ENCODE measurements around the gene SALL2. TPM values are rescaled to one million over a fixed set of nuclear protein-coding genes. Genes with fewer than 3 reads are reported as not detected.
A peak's percentile ranks its signal among the peaks of the same experiment; 100 is the strongest.
"Not testable (repeated sequence)": the region's sequence is repeated elsewhere in the genome, so short reads cannot be mapped to it uniquely, and the experiment has no call there.

Gene SALL2
- 1.7 TPM for total RNA-seq (ENCODE audit: insufficient read depth, low replicate concordance)

DNA sequence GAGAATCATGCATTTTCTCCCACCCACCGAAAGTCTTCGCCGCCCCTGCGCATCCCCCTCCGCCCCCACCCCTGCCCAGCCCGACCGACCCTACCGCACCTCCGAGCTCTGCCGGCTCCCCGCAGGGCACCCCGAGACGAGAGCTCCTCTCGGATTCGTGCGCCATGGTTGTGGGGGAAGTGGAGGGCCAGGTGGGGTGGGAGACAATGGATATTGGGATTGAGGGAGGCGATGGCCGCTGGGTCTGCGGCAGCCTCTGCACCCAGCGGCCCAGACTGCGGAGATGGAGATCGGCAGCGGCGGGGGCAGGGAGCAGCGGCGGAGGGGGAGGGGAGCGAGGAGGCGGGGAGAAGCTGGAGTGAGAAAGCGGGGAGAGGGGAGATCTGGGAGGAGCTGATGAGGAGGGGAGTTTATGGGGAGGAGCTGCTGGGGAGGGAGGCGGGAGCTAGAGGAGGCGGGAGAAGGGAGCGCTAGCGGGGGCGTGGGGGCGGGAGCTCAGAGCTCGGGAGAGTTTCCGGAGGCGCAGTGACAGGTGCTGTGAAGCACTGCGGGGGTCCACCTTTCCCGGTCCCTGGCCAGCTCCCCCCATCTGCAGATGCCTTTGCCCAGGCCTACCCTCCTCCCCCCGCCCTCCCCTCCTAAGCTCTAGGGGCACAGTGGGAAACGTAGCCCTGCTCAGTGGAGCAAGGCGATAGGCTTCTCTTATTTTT is at the start of gene SALL2:
TSS of gene SALL2 (minus strand) at position 385 of the 710 bp plus-strand sequence. CDS start at position 166, 219 bp downstream.
- peak; percentile 89 for DNase-seq (ENCODE audit: low spot score)

DNA sequence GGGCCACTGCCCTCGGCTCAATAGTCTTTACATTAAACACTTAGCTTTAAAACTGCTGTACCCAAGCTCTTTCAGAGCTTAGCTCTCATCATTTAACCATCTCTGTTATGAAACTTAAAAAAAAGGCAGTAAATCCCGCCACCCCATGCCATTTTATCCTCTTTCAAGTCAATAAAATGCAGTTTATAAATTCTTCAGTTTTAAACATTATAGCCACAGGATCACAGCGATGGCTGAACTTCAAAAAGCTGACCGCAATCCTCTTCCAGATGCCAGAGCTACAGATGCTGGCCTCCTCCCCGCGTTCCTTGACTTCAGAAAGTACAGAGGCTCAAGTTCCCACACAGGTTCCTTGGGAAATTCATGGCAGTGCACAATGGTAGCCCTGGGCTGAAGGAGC is 49.5 kb upstream of the SALL2 start:
- peak; percentile 77 for DNase-seq (ENCODE audit: low spot score)

DNA sequence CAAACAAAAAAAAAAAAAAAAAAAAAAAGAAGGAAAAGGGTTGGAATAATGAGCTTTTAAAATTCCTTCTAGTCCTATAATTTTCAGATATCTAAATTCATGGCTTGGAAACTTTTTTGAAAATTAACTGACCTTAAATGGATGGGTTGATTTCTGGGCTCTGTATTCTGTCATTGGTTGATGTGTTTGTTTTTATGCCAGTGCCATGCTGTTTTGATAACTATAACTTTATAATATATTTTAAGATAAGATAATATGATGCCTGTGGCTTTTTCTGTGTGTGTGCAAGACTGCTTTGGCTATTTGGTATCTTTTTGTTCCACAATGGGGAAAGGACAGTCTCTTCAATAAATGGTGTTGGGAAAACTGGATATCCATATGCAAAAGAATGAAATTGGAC is 46.5 kb upstream of the SALL2 start:
- DNase-seq (ENCODE audit: low spot score), result no peak

DNA sequence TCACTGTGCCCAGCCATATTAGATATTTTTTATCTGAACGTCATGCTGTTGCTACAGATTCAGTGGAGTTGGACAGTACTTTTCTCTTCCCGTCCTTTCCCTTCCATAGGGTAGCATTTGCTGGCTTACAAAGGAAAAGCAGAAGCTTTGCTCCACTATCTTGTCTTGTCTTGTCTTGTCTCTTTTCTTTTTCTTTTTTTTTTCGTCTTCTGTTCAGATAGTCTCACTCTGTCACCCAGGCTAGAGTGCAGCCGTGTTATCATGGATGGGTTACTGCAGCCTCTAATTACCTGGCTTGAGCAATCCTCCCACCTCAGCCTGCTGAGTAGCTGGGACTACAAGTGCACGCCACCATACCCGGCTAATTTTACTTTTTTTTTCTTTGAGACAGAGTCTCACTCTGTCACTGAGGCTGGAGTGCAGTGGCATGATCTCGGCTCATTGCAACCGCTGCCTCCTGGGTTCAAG is 32.6 kb upstream of the SALL2 start:
- DNase-seq (ENCODE audit: low spot score), result no peak

DNA sequence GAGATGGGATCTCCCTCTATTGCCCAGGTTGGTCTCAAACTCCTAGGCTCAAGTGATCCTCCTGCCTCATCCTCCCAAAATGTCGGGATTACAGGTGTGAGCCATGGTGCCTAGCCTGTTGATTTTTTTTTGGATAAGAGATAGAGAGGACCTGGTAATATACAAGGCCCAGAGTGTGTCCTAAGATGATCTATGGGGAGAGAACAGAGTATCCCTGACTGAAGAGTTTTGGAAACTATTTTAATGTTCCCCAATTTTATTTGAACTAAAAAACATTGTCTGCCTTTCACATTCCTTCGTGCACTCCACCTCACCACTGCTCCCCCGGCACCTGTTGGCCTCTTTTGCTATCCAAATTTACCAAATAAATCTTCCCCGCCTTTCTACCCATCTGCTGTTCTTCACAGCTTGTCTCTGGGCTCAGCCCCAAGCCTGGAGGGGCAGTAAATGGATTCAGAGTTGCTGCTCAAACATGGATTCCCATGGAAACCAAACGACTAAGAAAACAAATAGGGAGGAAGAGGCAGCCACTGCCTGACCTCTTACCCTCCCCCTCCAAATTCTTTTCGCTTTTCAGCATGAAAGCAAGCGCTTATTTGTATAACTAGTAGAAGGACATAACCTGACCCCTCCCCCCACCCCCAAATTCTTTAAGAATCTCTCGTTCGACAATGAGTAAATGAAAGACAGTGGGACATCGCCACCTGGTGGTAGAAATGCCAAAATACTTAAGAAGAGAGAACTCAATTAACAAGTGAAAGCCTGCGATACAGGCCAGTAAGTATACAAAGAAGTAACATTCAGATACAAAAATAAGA is 31.1 kb upstream of the SALL2 start:
- peak; percentile 95 for DNase-seq (ENCODE audit: low spot score)

DNA sequence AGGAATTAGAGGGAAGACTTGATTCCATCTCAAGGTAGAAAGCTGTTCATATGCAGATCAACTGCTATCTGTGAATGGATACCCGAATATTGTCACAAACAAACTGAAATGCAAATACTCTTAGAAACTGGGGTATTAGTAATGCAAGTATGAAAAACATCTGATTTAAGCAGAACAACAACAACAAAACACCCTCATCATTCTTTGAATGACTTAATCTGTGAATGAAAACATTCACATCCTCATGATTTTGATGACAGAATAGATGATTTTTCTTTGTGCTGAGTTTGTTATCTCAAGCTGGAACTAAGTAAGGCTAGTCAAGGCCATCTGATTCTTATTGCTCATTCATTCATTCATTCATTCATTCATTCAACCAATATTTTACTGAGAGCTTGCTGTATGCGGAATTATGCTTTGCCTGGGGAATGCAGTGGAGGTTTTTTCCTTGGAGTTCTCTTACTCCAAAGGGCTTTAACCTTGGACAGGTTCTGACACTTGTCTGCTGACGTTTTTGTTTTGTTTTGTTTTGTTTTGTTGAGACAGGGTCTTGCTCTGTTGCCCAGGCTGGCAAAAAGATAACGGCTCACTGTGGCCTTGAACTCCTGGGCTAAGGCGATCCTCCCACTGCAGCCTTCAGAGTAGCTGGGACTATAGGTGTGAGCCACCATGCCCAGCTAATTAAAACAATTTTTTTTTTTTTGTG is 30.4 kb upstream of the SALL2 start:
- no peak for DNase-seq (ENCODE audit: low spot score)

DNA sequence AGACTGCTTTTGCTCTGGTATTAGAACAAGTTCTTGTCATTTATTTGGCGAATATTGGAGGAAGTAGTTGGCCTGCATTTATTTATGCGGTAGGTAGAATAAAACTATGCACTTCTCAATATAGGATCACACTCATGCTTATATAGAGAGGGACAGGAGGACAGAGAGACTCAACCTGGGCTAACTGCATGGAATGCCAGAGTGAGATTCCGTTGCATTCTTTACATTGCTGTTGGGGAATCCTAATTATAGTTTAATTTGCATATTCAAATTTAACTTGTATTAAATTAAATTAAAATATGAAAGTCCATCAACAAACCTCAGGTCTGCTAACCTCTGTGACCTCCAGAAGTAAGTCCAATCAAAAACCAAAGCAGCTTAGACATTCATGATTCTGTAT is 27.1 kb upstream of the SALL2 start:
- no peak for DNase-seq (ENCODE audit: low spot score)

DNA sequence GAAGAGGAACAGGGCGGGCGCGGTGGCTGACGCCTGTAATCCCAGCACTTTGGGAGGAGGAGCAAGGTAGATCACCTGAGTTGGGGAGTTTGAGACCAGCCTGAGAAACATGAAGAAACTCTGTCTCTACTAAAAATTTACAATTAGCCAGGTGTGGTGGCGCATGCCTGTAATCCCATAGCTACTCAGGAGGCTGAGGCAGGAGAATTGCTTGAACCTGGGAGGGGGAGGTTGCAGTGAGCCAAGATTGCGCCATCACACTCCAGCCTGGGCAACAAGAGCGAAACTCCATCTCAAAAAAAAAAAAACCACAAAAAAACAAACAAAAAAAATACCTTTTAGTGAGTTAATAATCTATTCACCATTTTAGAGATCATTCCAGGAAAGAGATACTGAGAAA is 18.4 kb upstream of the SALL2 start:
- not testable (repeated sequence) for DNase-seq (ENCODE audit: low spot score)

DNA sequence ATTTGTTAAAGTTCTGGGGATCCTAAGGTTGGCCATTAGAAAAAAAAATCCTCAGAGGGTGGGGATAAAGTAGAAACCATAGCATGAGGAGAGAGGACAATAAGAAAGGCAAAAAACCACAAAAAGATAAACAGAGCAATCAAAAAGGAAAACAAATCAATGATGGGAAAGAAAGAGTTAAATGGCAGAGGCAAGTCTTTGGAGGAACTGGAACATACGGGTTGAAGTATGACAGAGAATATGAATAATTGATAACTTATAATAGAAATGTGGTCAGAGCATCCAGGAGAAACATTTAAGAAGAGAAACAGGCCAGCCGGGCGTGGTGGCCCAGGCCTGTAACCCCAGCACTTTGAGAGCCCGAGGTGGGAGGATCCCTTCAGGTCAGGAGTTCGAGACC is 17.8 kb upstream of the SALL2 start:
- DNase-seq (ENCODE audit: low spot score), result no peak

DNA sequence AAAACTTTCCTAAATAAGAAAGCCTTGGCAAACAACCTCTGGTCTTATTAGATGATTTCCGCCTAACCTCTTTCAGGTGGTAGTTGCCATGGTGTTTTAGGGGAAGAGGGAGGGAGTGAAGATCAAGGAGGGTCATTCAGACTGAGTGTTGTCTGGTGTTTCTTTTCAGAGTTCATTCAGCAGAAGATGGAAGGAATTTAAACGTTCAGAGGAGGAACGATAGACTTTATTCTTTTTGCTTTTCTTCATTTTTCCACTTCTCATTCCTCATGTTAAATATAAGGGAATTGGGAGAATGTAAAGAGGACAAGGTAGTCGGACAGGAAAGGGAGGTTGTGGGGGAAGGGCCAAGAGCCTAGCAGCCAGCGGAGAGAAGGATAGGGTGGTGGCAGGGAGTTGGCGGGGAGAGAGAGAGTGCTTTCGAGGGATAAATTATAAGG is 17.4 kb upstream of the SALL2 start:
- no peak for DNase-seq (ENCODE audit: low spot score)

DNA sequence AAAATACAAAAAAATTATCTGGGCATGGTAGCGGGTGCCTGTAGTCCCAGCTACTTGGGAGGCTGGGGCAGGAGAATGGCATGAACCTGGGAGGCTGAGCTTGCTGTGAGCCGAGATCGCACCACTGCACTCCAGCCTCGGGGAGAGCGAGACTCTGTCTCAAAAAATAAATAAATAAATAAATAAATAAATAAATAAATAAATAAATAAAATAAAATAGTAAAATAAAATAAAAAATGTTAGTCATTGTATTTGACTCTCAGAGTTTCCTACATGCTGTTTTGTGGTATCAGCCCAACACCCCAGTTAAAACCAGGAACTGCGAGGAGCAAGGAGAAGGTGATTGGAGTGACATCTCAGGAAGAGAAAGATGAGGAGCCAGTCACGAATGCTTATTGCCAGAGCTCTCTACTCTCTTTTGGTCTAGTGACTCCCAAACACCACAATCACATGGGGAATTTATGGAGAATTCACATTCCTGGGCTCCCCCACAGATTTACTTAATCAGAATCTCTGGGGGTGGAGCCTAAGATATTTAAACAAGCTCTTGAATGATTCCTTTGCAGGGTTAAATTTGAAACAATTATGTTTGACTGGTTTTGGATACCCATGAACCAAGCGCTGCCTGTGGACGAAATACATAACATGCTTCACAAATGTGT is 15.4 kb upstream of the SALL2 start:
- DNase-seq (ENCODE audit: low spot score), result no peak

DNA sequence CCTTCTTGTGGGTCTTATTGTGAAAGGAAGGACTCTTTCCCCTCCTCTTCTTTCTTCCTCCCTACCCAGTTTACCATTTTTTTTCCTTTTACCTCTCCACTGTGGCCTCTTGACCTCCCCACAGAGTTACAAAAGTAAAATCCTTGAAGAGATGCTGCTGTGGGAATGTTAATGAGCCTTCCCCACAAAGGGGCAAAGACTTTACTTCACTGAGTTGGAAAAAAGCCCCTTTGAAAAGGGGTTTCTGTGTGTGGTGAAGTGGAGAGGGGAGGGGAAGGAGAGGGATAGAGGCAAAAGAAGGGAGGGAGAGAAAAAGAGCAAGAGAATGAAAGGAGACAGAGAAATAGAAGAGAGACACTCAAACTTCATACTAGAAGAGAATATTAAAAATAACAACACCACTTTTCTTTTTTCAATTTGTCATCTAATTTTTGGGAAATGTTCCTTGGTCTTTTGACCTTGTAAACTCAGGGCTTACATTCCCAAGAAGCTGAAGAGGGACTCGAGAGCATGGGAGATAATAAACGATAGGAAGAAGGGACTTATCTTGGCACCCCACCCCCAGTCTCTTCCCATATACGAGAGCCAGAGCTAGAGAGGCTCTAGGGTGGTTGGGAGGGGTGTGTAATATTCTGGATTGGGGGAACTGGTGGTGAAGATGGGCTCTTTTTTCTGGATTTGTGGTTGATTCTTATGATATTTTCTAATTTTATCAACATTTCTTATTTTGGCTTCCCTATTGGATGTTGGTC is 13.2 kb upstream of the SALL2 start:
- no peak for DNase-seq (ENCODE audit: low spot score)

DNA sequence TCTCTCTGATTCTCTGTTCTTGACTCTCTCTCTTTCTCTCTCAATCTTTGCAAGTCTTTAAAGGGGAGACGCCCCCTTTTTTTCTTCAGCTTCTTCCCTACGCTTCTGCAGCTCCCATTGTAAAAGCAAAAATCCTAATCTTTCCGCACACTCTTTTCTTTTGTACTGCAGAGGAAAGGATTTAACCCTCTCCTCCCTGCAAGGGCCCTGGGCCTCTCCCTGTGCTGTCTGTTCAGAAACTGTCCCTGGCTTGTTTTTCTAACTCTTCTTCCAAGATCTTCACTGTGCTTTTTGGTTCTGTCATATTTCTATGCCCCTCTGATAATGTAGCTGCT is 10.9 kb upstream of the SALL2 start:
- no peak for DNase-seq (ENCODE audit: low spot score)

DNA sequence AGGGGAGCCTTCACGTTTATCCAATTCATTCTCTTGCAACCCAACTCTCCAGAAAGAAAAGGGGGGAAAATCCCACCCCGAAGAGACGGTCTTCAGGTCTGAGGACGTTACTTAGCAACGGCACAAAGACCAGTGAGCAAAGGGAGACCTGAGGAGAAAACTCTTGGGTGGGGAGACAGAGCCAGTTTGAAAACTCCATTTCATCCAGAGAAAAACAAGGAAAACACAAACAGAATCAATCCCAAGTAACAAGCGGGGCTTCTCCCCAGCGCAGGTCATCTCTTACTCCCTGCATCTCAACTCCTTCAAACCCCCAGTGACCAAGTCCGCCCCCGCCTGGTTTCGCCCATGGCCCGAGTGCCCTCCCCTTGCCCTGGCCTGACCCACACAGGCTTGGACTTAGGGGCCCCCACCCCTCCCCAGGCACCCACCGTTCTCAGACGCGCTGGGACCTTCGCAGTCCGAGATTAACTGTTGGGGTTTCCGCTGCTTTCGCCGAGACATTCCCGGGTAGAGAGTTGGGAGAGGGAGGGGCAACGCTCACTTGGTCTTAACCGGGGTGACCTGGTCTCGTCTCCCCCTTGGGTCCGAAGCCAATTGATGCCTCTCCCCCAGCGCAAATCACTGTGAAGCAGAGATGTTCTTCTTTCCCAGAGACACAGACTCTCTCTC is 10.4 kb upstream of the SALL2 start:
- DNase-seq (ENCODE audit: low spot score), result no peak

DNA sequence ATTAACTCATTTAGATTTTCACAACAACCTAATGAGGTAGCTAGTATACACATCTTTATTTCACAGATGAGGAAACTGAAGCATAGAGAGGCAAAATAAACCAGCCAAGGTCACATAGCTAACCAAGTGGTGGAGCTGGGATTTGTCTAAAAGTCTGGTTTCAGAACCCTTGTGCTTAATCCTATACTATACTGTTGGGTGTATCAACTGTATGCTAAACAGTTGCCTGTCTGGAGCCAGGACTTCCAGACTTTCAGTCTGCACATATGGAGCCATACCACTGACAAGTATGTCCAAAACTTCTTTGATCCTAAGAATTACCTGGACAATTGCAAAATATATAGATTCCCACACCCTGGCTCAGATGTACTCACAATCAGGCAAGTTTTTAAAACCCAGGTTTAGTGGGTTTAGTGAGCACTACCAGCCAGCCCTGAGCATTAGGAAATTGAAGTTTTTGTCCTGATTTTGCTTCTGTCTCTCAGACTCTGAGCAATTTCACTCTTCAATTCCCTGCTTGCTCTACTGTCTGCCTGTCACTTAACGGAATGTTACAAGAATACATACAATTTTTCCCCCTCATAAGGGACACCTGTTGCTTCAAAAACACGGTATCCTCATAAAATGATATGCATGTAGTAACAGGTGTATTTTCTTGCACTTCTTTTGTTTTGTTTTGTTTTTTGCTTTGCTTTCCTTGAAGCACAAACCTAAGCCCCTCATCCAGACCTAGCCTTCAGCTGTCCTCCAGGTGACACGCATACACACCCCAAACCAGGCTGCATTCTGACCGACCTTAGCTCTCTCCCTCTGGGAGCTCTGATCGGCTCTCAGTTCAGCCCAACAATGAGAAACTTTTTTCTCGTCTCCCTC is 9.6 kb upstream of the SALL2 start:
- no peak for DNase-seq (ENCODE audit: low spot score)

DNA sequence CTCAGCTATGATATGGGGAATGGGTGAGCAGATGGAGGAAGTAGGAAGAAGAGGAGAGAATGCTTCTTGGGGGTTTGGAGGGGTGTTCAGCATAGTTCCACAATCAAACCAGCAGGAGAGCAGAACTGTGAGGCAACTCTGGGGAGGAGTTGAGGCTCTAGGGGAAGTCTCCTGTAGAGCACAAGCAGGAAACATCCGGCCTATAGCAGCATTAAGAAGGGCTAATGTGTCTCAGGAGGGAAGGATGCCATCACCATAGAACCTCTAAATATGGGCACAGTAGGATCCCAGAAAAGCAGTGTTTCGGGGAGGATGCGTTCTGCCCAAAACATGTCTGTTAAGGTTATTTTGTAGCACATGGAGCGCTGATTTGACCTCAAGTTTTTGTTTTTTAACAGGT is 8.4 kb upstream of the SALL2 start:
- no peak for DNase-seq (ENCODE audit: low spot score)

DNA sequence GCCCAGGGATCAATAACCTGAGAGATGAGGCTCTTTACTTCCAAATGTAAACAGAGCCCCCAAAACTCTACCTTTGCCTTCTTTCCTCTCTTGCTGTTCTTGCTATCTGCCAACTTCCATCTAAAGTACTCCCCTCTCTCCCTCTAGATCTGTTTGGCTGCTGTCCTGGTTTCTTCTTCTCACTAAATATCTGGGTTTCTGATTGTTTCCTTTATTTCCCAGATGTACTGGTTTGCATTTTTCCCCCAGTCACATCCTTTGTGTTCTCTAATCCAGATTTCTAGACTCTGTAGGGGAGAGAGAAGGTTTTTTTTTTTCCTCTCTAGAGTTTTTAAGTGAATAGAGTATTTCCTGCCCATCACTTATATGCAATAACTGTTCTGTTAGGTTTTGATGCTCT is 7.1 kb upstream of the SALL2 start:
- no peak for DNase-seq (ENCODE audit: low spot score)

DNA sequence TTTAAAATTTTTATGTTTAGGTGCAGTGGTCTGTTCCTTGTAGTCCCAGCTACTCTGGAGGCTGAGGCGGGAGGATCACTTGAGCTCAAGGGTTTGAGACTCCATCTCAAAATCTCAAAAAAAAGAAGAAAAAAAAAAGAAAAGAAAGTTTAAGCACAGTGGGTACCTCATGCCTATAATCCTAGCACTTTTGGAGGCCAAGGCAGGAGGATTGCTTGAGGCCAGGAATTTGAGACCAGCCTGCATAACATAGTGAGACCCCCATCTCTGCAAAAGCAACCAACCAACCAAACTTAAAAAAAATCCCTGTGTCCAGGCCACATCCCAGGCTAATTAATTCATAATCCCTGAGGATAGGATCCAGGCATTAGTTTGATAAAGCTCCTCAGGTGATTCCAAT is 3.4 kb upstream of the SALL2 start:
- DNase-seq (ENCODE audit: low spot score), result no peak
